Testis (tissue), 3 donors: ENCODE data around the gene NRXN3. TPM values are rescaled to one million over a fixed set of nuclear protein-coding genes. Genes with fewer than 3 reads are reported as not detected.

ENCODE experiments used
- DNase-seq: peaks from one replicate; pipeline ENCODE4 v3.0.0-alpha.2; 2019
- H3K27ac ChIP-seq, 2 donors: fragments of 200-600 bp; sonication (generic); one replicate each; pipeline ENCODE4 v1.5.1; 2019
- H3K27me3 ChIP-seq: fragments of 200-600 bp; sonication (generic); one replicate; pipeline ENCODE4 v1.5.1; 2019
- H3K36me3 ChIP-seq: fragments of 200-600 bp; sonication (generic); one replicate; pipeline ENCODE4 v1.5.1; 2017; ENCODE audit warnings: low read depth; ENCODE audit errors: missing control alignments
- H3K4me1 ChIP-seq: fragments of 200-600 bp; sonication (generic); one replicate; pipeline ENCODE4 v1.5.1; 2019
- H3K4me3 ChIP-seq, 2 donors: fragments of 200-600 bp; sonication (generic); one replicate each; pipeline ENCODE4 v1.5.1; 2017 to 2019
- H3K9me3 ChIP-seq: fragments of 200-600 bp; sonication (generic); one replicate; pipeline ENCODE4 v1.5.1; 2017
- POLR2A ChIP-seq: fragments of 450-650 bp; IDR thresholded peaks from one replicate; pipeline ENCODE4 v1.6.1; 2017; ENCODE audit warnings: antibody characterized with exemption, mild to moderate bottlenecking, moderate library complexity
- WGBS, 2 donors: methylation state at CpG; one replicate each; pipeline ENCODE4 v1.1.5; 2018; 5-methylcytosine and 5-hydroxymethylcytosine counted together
- intact Hi-C: fragments of 100-400 bp; cut with DNase I; formaldehyde crosslinking; loops from one replicate; pipeline ENCODE4 v1.15.1; 2023; ENCODE audit warnings: low total_unique reads
- polyA plus RNA-seq: library from polyadenylated mRNA; stranded (reverse); fragments of 350-450 nt; fragmentation: Illumina TruSeq; extraction: RNeasy Lipid Tissue Mini Kit (QIAGEN cat#74804); gene quantifications from one replicate; pipeline ENCODE4 v1.2.3, GENCODE V29; 2014; ENCODE audit warnings: low read depth, low replicate concordance; ENCODE audit not compliant: insufficient read depth
- total RNA-seq, 2 donors: library from RNA; depleted of rRNA; stranded (reverse); fragments of >200 nt; gene quantifications; one replicate each; pipeline ENCODE4 v1.2.3, GENCODE V29; 2016
- TF ChIP-seq, protein P1 (sequence below), 3 experiments: fragments of 450-650 bp in 2 of 3; fragments of 200-600 bp in 1 of 3; sonication (generic) in 1 of 3; IDR thresholded peaks; one replicate each; pipeline ENCODE4 v1.5.1; 2016 to 2019; ENCODE audit warnings: antibody characterized with exemption in 3 of 3, mild to moderate bottlenecking in 2 of 3, moderate library complexity in 1 of 3

The NRXN3 gene
- total and polyA plus RNA-seq, 3 donors from 2014 or later = 3.5 to 8.0 (median 3.9) TPM

GRCh38 chr14:79028281-79028680, 858.1 kb downstream of the NRXN3 start:
- 62 to 70% methylated on average over 3 of the region's 3 CpGs for WGBS, 2 donors
- no peak for TF ChIP-seq POLR2A
- TF ChIP-seq, protein P1, sequence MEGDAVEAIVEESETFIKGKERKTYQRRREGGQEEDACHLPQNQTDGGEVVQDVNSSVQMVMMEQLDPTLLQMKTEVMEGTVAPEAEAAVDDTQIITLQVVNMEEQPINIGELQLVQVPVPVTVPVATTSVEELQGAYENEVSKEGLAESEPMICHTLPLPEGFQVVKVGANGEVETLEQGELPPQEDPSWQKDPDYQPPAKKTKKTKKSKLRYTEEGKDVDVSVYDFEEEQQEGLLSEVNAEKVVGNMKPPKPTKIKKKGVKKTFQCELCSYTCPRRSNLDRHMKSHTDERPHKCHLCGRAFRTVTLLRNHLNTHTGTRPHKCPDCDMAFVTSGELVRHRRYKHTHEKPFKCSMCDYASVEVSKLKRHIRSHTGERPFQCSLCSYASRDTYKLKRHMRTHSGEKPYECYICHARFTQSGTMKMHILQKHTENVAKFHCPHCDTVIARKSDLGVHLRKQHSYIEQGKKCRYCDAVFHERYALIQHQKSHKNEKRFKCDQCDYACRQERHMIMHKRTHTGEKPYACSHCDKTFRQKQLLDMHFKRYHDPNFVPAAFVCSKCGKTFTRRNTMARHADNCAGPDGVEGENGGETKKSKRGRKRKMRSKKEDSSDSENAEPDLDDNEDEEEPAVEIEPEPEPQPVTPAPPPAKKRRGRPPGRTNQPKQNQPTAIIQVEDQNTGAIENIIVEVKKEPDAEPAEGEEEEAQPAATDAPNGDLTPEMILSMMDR (IDR thresholded peaks at IDR 0.05) = no peak
- no peaks in the 10 kb centered on the region for H3K36me3 ChIP-seq
- H3K27ac ChIP-seq = no peak overlapping the region
- intact Hi-C loops = no loop called here
- no peaks in the 10 kb centered on the region for H3K27me3 ChIP-seq
- H3K4me3 ChIP-seq = no peak overlapping the region
- H3K4me1 ChIP-seq = no peaks in the 10 kb centered on the region
- no peaks in the 10 kb centered on the region for H3K9me3 ChIP-seq
- no peak for DNase-seq

- WGBS, 2 donors = 74 to 90% methylated on average over 4 of the region's 4 CpGs
- Histone ChIP-seq H3K36me3 (no peaks in the 10 kb centered on the region), H3K27me3 (no peaks in the 10 kb centered on the region), H3K4me3 (no peak overlapping the region), H3K4me1 (no peaks in the 10 kb centered on the region), H3K27ac (no peak overlapping the region), H3K9me3 (no peaks in the 10 kb centered on the region)
- TF ChIP-seq POLR2A = no peak
- TF ChIP-seq, protein P1 (IDR thresholded peaks at IDR 0.05) = no peak
- intact Hi-C loops = no loop called here
- no peak for DNase-seq
Observed at GRCh38 chr14:79036441-79036840, 866.3 kb downstream of the NRXN3 start.

DNA sequence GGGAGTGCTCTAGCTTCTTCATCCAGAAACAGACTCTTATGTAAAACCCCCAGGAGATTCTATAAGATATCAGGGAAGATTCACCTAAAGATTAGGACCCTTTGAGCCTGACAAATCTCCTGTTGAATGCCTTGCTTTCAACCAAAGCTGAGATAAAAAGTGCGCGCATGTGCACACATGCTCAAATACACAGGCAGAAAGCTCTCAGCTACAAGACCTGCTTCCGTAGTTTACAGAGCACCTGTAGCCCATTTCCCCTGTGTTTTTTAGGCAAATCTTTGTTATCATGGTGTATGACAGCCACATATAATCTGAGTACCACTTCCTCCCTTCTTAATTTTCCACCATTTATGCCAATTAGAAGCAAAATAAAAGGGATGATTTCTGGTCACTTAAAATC, 866.9 kb downstream of the NRXN3 start:
- H3K36me3 ChIP-seq = no peaks in the 10 kb centered on the region
- H3K4me3 ChIP-seq = no peak overlapping the region
- 69 to 74% methylated on average over 3 of the region's 3 CpGs for WGBS, 2 donors
- no peak for DNase-seq
- TF ChIP-seq POLR2A = no peak
- TF ChIP-seq, protein P1 (IDR thresholded peaks at IDR 0.05) = no peak
- H3K4me1 ChIP-seq = no peaks in the 10 kb centered on the region
- no peaks in the 10 kb centered on the region for H3K27me3 ChIP-seq
- intact Hi-C loops = no loop called here
- H3K27ac ChIP-seq = no peak overlapping the region
- no peaks in the 10 kb centered on the region for H3K9me3 ChIP-seq

DNA sequence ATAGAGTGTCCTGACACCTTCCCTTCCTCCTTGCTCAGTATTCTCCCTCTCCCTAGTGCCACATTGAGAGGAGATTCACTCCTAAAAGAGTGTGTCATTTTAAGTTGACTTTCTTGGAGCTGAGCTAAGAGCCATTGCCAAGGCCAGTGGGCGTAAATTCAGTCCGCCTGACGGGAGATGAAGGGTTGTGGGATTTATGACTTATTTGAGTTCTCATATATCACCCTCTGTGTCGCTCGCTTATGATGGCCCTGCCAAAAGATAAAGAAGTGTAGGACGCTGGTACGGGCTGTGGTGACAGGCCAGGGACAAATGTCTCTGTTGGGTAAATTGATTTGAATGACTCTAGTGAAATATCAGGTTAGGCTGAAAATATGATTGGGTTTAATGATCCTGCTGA, 867.4 kb downstream of the NRXN3 start:
- H3K4me3 ChIP-seq = no peak overlapping the region
- no peaks in the 10 kb centered on the region for H3K36me3 ChIP-seq
- 57 to 58% methylated on average over 7 of the region's 7 CpGs for WGBS, 2 donors
- DNase-seq = no peak
- H3K27ac ChIP-seq = no peak overlapping the region
- no peaks in the 10 kb centered on the region for H3K4me1 ChIP-seq
- no peaks in the 10 kb centered on the region for H3K27me3 ChIP-seq
- intact Hi-C loops = no loop called here
- TF ChIP-seq, protein P1 (IDR thresholded peaks at IDR 0.05) = no peak
- no peak for TF ChIP-seq POLR2A
- H3K9me3 ChIP-seq = no peaks in the 10 kb centered on the region

- Histone ChIP-seq H3K27me3 (no peaks in the 10 kb centered on the region), H3K9me3 (no peaks in the 10 kb centered on the region), H3K4me3 (no peak overlapping the region), H3K4me1 (no peaks in the 10 kb centered on the region), H3K27ac (no peak overlapping the region), H3K36me3 (no peaks in the 10 kb centered on the region)
- TF ChIP-seq POLR2A = no peak
- TF ChIP-seq, protein P1 (IDR thresholded peaks at IDR 0.05) = no peak
- no peak for DNase-seq
- intact Hi-C loops = no loop called here
- WGBS, 2 donors = 90 to 91% methylated on average over 1 of the region's 1 CpG
Observed at GRCh38 chr14:79040790-79041189, 870.6 kb downstream of the NRXN3 start.
